HG03159 (cell line): Measurements from ENCODE around the gene MMP19.
"Not testable (repeated sequence)": the region's sequence is repeated elsewhere in the genome, so short reads cannot be mapped to it uniquely, and the experiment has no call there.

Source experiments
- ATAC-seq: cut with Tn5 transposase; IDR thresholded peaks from one replicate; pipeline ENCODE4 v1.9.1; 2021; ENCODE audit warnings: mild to moderate bottlenecking, moderate library complexity; ENCODE audit not compliant: unreplicated experiment

MMP19 gene

GRCh38 chr12:55844961-55845360, 2.2 kb upstream of the MMP19 start:
- no peak for ATAC-seq

- no peak for ATAC-seq
These were observed 695 bp upstream of the MMP19 start for GRCh38 chr12:55843431-55843830.

GRCh38 chr12:55840581-55841351, 2.0 kb downstream of the MMP19 start:
- no peak for ATAC-seq

DNA sequence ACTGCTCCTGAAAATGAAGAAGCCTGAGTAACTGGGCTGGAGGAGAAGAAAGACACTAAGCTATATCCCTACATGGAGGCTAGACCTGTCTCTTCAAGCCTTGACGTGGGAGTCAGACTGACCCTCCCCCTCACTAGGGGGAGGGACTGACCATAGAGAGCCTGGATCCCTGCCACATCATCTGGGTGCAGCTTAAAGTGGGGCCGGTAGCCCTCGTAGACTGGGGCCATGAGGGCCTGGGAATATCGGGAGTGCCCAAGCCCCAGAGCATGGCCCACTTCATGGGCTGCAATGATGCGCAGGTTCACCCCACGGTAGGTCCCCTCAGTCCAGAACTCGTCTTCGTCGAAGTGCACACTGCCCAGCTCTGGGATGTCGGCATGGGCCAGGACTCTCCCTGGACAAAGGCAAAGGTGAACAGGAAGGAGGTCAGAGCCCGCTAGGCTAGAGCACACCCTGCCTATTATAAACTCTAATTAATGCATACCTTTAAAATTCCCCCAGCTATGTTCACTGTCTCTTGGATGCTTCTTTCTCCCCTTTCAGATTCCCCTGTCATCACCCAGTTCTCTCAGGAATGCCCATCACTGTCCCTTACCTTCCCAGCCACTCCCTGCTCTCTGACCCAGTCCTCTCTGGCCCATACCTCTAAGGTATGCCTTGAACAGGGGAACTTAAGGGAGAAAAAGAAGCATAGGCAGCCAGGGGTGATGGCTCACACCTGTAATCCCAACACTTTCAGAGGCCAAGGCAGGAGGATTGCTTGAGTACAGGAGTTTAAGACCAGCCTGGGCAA, 3.2 kb downstream of the MMP19 start:
- ATAC-seq = no peak

GRCh38 chr12:55838361-55838760, 4.4 kb downstream of the MMP19 start:
- ATAC-seq = no peak

DNA sequence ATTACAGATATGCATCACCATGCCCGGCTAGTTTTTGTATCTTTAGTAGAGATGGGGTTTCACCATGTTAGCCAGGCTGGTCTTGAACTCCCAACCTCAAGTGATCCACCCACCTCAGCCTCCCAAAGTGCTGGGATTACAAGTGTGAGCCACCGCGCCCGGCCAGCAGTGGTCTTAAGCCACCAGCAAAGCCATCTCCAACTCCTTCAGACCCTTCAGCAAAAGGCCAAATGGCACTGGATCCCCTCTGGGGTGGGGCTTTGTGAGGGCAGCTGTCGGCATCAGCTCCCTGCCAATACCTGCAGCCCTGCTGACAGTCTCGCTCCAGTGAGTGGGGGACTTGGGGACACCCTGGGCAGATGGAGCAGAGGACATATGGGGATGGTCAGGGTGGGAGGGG, 8.3 kb downstream of the MMP19 start:
- ATAC-seq = not testable (repeated sequence)

DNA sequence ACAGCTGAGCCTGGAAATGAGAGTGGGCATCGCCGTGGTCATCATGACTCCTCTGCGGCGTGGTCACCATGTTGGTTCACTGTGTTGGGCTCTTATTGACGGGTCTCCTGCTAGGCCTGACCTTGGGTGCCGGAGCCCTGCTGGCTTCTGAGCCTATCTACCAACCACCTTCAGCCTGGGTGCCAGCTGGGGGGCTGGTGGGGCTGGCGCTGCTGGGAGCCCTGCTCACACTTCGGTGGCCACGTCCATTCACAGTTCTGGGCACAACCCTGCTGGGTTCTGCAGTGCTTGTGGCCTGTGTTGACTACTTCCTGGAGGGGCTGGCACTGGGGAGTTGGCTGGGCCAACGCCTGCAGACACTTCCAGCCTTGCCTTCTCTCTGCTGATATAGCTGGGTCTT, 9.7 kb downstream of the MMP19 start:
- ATAC-seq = no peak

GRCh38 chr12:55831447-55831815, 11.3 kb downstream of the MMP19 start:
- ATAC-seq = no peak

GRCh38 chr12:55830601-55831446, 11.9 kb downstream of the MMP19 start:
- ATAC-seq = no peak

- ATAC-seq = peak; percentile 13
These were observed 12.7 kb downstream of the MMP19 start for GRCh38 chr12:55829967-55830600.

DNA sequence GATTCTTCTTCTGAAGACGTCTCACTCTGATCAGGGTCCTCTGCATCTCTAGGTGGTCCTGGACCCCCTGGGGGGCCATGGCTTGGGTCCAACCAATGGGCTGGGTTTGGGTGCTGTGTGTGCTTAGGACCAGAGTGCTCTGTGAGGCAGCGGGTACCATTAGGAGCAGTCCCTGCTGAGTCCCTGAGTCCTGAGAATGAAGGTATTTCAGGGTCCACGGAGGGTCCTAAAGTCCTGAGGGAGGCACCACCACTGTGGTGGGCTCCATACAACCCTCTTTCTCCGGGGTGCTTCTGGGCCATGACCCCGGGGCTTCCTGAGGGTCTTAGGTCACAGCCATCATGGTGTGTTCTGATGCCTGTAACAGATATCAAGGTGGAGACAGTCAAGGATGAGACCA, 14.4 kb downstream of the MMP19 start:
- no peak for ATAC-seq

DNA sequence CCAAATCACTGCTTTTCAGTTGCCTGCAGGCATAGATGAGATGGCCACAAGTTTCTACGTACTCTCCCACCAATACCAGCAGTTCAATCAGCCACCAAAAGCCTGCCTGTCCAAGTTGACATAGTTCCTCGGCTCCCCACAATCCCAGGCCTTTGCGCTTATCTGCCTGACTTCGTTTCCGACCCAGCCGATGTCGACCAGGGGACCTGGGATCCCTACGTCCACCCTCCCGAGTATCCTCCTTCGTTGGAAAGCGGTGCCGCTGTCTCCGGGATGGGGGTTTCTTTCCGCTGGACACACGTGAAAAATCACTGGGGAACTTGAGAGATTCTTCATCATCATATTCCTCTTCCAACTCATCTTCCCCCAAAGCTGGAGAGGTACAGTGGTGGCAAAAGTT, 14.9 kb downstream of the MMP19 start:
- no peak for ATAC-seq

GRCh38 chr12:55824726-55825125, 18.0 kb downstream of the MMP19 start:
- ATAC-seq = no peak

DNA sequence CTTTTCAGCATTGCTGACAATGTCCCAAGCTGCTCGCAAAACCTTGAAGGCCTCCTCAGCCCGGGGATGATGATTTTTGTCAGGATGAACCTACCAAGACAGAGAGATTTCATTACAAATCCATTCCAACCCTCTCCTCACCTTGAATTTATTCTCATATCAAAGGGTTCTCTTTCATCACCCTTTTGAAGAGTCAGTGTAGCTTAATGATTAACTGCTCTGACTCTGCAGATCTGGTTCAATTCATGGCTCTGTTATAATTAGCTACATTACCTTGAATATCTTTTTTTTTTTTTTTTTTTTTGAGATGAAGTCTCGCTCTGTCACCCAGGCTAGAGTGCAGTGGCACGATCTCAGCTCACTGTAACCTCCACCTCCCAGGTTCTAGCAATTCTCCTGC, 19.3 kb downstream of the MMP19 start:
- no peak for ATAC-seq

DNA sequence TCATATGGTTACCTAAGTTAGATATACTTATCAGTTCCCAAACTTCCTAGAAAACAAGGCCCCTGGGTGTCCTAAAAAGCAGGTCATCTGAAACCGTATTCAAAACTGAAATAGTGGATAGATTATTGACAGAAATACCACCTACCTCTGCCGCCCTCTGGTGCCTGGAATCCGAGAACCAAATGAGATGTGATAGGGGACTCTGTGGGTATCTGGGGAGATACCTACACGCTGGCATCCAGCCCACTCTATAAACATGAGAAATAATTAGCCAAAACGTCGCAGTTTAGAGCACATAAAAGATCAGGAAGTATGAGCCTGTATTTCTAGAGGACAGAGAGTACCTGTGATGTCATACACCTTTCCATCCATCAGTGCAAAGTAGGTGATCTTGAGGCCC, 20.5 kb downstream of the MMP19 start:
- no peak for ATAC-seq

DNA sequence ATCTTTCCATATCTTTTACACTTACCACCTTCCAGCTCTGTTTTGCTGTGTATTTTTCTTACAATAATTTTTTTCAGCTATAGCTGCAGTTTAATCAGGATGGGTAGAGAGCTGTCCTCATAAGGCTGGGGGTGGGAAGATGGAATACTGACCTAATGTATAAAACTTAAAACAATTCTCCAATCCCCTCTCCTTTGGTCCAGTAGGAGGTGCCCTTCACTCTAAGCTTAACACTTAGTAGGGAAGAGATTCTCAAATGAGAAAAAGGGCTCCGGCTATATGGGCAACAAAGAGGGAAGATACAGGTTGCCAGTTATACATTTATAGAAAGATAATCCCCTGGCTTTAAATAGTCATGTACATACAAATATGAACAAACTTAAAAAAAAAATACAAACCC, 22.1 kb downstream of the MMP19 start:
- ATAC-seq = no peak

DNA sequence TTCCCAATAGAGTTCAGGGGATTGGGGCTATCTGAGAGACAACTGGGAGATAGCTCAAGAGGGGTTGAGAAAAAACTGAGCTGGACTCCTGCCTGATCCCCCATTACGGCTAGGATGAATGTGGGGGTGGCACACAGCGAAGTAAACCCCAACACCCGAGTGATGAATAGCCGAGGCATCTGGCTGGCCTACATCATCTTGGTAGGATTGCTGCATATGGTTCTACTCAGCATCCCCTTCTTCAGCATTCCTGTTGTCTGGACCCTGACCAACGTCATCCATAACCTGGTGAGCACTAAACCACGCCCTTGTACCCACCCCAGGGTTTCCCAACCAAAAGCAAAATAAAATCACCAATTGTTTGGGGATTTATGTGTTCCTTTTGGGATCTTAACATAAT, 23.9 kb downstream of the MMP19 start:
- no peak for ATAC-seq

DNA sequence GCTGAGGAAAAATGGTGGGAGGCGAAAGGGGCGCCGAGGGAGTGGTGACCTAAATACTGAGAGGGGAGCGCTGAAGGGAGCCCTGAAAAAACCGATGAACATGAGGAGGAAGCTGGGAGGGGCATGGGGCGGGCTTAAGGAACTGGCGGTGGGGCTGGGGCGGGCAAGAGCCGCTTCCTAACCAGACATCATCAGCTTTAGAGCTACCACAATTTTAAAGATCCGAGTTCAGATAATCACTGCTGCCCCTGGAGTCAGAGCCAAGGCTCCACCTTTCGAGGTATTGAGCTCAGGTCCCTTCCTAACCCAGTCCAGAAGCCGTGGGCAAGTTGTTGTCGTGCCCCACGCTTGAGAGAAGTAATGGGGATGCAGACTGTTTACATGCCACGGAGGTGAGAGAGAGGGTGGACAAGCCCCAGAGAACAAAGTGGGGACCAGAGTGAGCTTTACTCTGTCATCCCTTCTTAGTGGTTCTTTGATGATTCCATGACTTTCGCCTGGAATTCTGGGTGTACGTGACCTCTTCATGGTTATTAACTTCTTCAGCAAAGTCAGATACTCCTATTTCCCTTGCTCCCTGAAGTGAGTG, 24.5 kb downstream of the MMP19 start:
- peak; percentile 26 for ATAC-seq

GRCh38 chr12:55817345-55818139, 25.2 kb downstream of the MMP19 start, which contains the start of the genes ORMDL2 and SARNP:
ORMDL2 (plus strand) TSS chr12:55818041; CDS start chr12:55819000, 959 bp downstream.
SARNP (minus strand) TSS chr12:55817724; CDS start chr12:55817701, 23 bp downstream.
- peak; percentile 98 for ATAC-seq
